Measurements from ENCODE around the gene ST6GALNAC4. TPM values are rescaled to one million over a fixed set of nuclear protein-coding genes. Genes with fewer than 3 reads are reported as not detected.

ST6GALNAC4 gene
- total RNA-seq, 1 donor from 2014 or later = 21.9 TPM

DNA sequence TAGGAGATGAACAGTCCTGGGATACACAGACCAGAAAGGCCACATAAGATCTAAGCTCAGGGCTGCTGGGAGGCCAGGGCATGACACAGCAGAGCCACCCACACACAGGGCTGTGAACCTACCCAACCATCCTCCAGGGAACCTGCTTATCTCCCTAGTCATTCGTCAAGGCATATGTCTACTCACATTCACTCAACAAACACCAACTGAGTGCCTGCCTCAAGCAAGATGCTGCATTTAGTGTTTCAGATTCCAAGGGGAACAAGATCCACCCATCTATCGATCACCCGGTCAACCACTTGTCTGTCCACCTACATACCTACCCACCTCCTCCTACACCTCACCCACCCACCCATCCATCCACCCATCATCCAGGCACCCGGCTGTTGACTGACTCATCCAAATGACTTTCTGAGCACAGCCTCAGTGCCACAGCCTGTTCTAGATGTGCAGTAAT, 19.0 kb upstream of the ST6GALNAC4 start:
- ATAC-seq (no peak), DNase-seq (ENCODE audit: missing footprints) (no peak)
- intact Hi-C loops (cut with DNase I) = no loop called here

DNA sequence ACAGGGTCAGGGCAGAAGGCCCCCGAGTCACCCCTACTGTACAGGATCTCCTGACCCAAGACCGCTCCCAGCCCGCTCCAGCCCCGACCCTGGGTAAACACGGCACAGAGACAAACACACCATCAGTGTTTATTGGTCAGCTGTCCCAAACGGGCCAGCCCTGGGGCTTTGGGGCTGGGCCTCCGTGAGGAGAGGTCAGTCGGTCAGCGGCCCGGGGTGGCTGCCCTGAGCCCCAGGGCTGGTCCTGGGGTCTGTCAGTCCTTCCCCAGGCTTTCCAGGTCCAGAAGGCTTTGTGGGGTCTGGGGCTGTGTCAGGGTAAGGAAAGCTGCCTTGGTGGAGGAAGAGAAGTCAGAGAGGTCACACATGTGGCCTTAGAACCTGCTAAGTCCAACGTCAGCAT, 18.1 kb upstream of the ST6GALNAC4 start:
- no peak for DNase-seq (ENCODE audit: missing footprints)
- ATAC-seq = no peak
- intact Hi-C loops (cut with DNase I) = no loop called here

DNA sequence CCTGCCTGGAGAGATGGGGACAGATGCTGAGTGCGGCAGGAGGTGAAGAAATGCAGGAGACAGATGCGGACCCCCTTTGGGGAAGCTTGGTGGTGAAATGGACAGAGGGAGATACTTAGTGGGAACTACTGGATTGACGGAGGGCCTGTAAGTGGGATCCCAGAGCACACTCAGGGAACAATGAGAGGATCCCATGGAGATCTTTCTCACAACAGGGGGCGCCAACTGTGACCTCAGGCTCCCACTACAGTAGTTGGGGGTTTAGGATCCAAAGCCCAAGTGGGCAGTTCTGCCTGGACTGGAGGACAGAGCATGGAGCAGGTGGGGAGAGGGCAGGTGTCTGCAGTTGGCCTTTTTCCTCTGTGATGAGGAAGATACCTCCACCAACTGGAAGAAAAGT, 17.4 kb upstream of the ST6GALNAC4 start:
- intact Hi-C loops (cut with DNase I) = no loop called here
- ATAC-seq = no peak
- no peak for DNase-seq (ENCODE audit: missing footprints)

DNA sequence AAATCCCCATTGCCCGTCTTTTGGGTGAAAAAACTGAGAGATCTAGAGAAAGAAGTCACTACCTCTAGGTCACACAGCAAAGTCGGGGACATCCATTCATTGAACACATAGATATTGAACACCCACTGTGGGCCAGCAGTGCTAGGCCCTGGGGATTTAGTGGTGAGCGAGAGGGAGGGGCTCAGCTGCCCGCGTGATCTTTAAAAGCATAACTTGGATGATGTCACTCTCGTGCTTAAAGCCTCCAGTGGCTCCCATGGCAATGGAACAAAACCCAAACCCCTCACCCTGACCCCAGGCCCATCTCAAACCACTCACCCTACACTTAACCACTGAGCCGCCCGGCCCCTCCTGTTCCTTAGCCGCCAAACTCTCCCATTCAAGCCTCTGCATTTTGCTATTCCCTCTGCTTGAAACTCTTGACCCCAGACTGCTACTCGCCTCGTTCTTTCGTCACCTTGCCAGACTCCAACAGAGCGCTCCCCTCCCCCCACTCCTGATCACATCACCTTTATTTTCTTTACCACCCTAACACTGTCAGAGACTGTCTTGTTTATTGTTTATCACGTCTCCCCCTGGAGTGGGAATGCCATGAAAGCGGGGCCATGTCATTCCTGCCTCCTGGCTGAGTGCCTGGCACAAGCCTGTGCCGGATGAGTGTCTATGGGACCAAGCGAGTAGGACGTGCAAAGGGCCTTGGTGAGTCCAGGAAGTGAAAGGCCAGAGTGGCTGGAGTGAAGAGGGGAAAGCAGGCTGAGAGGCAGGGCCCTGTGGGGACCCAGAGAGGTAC, 14.4 kb upstream of the ST6GALNAC4 start:
- peak; percentile 56 for DNase-seq (ENCODE audit: missing footprints)
- intact Hi-C loops (cut with DNase I) = no loop called here
- peak; percentile 5 for ATAC-seq

DNA sequence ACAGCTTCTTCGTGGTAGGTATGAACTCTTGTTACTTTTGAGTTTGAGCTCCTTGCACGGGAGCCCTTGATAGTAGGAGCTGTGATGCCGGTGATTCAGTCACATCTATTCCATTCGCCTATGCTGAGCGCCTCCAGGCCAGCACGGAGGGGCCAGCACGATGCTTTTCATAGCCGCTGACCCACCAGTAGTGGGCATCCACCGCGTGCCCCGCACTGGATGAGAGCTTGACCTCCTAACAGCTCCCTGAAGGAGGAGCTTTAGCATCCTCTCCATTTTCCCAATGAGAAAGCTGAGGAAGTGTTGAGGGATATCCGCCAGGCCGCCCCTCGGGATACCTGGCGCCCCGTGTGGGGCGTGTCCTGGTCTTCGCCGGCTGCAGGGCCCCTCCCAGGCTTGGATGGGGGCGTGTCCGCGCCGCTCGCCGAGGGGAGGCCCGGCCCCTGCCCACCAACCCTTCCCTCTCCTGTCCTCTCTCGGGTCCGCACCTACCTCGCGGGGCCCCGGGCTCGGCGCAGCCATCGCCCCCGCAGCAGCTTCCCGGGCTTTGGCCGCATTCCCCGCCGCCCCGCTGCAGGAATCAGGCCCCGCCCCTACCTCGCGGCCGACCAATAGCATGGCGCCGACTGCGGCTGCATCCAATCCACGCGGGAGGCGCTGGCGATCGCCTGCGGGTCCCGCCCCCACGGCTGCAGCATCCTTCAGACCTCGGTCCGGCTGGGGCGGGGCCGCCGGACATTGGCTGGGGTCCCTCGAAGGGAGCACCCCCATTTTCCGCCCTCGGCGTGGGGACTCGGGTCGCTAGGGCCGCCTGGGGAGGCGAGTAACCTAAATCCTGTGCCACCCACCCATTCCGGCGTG, 13.6 kb upstream of the ST6GALNAC4 start, which contains the start of gene PIP5KL1:
PIP5KL1 (minus strand) TSS at position 547 of the 861 bp plus-strand sequence; CDS start at position 522, 25 bp downstream.
- ATAC-seq = peak; percentile 87
- intact Hi-C loops (cut with DNase I) = no loop called here
- DNase-seq (ENCODE audit: missing footprints) = peak; percentile 92

DNA sequence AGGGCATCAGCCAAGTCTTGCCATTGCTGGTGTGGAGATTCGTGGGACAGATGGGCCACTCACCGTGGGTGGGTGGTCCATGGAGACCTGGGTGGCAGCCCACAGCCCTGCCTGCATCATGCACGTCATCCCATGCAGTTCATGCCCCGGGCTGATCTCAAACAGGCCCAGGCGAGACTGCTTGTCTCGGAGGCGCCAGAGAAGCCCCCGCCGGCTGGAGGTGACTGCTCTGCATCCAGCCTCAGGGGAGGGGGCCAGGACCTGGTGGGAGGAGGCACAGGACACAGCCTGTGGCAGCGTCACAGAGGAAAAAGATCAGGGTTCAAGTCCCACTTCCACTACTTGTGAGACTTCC, 12.8 kb upstream of the ST6GALNAC4 start:
- ATAC-seq (no peak), DNase-seq (ENCODE audit: missing footprints) (no peak)
- intact Hi-C loops (cut with DNase I) = no loop called here

DNA sequence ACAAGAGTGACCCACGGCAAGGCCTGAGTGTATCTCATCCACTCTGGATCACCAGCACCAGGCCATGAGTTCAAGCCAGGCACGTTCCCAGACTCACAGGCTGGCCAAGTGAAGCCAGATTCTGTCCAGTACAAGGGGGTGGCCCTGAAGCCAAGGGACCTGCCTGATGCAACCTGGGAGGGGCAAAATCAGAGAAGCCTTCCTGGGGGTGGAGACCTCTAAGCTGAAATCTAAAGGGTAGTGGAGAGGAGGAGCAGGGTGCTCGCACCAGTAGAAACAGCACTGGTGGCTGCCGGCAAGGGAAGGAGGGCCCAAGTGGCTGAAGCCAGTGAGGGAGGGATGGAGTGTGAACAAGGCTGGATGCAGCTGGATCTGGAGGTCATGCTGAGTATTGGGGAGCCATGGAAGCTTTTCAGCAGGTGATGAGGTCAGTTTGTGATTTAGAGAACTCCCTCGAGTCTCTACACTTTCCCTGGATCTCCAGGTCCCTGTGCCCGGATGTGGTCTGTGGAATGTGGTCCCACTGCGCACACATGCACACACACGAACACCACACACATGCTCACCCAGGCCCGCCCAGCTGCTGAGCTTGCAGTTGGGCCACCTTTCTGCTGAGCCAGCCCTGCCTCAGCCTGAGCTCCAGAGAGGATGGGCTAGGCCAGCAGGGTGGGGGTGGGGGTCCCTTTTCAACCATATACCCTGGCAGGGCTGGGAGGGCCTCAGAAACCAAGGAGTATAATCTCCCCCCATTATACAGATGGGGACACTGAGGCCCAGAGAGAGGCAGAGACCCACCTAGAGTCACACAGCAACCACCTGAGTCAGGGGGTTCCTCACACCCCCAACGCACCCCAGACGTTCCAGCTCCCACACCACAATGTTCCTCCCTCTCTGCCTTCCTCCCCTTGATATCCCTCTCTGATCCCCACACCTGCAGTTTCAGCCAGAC, 12.1 kb upstream of the ST6GALNAC4 start:
- ATAC-seq (no peak), DNase-seq (ENCODE audit: missing footprints) (peak; percentile 49)
- intact Hi-C loops (cut with DNase I) = no loop called here

DNA sequence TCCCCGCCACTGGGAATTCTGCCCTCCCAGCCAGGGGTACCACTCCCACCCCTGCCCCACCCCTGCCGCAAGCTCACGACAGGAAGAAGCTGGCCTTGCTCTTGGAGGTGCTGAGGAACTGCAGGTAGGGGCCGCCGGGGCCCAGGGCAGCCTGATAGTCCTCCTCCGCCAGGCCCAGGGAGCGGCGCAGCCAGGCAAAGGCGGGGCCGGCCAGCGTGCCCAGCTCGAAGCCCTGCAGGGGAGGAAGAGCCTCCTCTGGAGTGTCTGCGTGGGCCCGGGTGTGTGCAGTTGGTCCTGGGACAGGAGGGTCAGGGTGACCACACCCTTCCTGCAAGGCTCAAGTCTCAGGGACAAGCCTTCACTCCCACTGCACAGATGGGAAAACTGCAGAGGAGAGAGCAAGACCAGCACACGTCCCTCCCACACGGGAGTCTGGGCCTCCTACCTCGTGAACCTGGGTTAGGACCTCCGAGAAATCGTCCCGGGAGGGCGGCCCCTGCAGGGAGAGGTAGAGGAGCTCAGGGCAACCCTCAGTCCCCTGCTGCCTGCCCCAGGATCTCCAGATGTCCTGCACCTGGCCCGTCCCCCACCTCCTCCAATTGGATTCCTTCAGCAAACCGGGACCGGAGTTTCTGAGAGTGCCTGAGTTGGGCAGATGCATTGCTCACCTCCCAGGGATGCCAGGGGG, 11.3 kb upstream of the ST6GALNAC4 start:
- DNase-seq (ENCODE audit: missing footprints) (peak; percentile 50), ATAC-seq (no peak)
- intact Hi-C loops (cut with DNase I) = no loop called here

DNA sequence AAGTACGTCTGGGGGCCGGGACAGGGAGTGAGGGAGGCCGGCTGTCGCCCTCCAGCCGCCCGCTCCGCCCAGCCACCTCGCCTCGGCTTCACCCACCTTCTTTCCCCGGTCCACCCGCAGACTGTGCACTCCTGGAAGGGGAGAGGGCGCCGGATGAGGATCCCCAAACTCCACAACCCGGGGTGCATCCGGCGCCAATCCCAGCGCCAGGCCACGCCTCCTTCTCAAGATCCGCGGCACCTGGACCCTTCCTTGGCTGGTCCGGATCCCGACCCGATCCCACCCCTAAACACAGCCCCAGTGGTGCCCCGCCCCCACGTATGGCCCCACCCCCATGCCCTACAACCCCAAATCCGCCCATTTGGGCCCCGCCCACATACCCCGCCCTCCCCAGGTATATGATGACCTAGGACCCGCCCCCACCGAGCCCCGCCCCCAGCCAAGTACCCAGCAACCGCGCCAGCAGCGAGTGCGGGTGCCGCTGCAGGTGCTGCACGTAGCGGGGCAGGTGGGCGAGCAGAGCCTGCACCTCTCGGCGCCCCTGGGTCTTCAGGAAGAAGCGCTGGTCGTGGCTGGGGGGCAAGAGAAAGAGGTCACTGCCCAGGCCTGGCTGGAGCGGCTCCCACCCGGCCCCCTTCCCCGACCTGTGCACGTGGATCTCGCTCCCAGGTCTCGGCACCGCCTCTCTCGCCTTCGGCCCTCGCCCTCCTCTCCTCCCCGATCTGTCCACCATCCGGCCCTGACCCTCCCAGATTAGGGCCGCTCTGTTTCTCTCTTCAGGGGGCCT, 10.6 kb upstream of the ST6GALNAC4 start:
- DNase-seq (ENCODE audit: missing footprints) = peak; percentile 57
- intact Hi-C loops (cut with DNase I) = no loop called here
- ATAC-seq = no peak

DNA sequence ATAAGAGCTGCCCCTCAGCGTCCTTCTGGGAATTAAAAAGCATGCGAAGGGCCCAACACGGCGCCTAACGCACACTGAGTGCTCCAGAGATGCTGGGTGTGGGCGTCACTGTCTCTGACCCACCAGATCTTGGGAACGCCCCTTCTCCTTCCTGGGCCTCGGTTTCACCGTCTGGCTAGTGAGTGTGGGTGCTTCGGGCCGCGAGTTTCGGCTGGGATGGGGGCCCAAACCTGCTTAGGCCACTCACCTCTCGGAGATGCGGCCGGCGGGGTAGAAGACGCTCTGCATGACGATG, 10.0 kb upstream of the ST6GALNAC4 start:
- intact Hi-C loops (cut with DNase I) = no loop called here
- ATAC-seq = no peak
- DNase-seq (ENCODE audit: missing footprints) = no peak

DNA sequence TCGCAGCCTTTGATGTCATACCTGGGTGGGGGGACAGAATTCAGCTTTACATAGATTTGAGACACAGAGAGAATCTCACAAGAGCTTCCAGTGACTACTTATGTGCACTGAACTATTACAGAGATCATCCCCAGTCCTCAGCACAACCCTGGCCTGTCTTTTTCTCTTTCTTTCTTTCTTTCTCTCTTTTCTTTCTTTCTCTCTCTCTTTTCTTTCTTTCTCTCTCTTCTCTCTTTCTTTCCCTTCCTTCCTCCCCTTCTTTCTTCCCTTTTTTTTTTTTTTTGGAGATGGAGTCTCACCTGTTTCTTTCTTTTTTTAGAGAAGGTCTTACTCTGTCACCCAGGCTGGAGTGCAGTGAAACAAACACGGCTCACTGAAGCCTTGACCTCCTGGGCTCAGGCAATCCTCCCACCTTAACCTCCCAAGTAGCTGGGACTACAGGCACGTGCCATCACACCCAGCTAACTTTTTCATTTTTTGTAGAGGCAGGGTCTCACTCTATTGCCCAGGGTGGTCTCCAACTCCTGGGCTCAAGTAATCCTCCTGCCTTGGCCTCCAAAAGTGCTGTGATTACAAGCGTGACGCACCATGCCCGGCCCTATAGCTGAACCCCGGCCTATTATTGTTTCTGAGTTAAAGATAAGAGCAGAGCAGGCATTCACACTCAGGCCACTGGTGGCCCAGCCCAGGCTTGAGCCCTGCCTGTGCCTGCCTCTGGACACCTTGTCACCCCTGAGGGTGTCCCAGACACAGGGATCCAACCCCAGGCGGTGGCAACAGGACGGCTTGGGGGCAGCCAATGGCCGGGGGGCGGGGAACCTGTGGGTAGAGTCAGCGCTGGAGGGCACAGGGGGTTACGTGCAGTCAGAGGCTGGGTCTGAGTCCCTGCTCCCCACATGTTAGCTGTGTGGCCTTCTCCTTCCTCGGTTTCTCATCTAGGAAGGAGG, 9.4 kb upstream of the ST6GALNAC4 start:
- no peak for DNase-seq (ENCODE audit: missing footprints)
- ATAC-seq = no peak
- intact Hi-C loops (cut with DNase I) = no loop called here

DNA sequence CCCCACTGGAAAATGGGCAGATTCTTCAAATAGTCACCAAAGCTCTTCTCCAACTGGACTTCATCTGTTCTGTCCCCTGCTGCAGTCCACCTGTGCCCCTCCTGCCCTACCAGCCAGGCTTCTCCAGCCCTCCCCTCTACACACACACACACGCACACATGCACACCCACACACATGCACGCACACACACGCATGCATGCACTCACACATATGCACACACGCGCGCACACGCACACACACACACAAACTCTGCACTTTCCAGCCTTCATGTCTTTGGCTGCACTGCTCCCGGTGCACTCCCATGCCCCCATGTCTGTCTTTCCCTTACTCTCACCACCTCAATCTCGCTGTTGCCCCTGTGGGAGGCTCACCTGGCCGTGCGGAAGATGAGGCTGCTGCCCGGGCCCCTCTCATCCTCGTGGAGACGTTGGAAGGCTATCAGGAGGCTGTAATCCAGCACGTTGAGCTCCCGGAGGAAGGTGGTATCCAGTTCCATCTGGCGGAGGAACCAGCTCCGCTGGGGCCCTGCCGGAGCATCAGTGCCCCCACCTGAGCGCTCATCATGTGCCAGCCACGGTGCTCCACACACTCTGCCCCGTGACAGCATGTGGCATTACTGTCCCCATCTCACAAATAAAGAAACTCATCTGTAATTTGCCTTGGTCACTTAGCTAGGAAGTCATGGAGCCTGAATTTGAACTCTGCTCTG, 8.0 kb upstream of the ST6GALNAC4 start:
- intact Hi-C loops (cut with DNase I) = loop anchor here (5.0 kb wide), 1 partner anchor 418 kb away; no protein-coding TSS in a partner anchor
- no peak for ATAC-seq
- no peak for DNase-seq (ENCODE audit: missing footprints)

DNA sequence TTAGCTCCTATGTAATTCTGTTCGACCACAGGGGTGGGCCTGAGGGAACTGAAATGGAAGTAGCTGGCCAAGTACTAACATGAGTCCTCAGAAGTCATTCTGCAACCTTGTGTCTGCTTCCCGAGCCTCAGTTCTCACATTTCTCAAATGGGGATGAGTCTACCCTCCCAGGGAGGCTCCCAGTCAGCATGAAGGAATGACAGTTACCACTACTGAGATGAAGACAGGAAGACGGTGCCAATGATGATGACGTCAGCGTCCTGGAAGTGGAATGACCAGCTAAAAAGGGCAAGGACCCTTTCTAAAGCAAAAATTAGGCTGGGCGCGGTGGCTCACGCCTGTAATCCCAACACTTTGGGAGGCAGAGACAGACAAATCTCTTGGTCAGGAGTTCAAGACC, 6.9 kb upstream of the ST6GALNAC4 start:
- intact Hi-C loops (cut with DNase I) = loop anchor here (5.0 kb wide), 1 partner anchor 416 kb away; no protein-coding TSS in a partner anchor
- ATAC-seq (no peak), DNase-seq (ENCODE audit: missing footprints) (no peak)

DNA sequence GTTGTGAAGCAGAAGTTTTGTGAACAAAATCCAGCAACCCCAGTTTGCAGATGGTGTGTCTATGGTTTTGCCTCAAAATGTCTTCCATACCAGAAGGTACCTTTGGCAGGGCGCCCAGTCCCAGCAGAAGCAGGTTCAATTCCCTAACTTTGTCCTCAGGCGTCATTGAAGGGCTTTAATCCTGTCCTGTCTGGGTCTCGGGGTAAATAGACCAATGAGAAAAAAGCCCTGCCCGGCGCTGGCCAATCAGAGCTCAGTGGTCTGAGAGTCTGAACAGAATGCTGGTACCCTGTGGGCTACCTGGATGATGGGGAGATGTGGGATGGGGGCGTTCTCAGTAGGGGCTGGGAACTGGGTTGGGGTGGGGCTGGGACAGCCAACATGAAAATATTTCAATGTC, 6.2 kb upstream of the ST6GALNAC4 start:
- ATAC-seq (no peak), DNase-seq (ENCODE audit: missing footprints) (peak; percentile 73)
- intact Hi-C loops (cut with DNase I) = loop anchor here (5.0 kb wide), 1 partner anchor 416 kb away; no protein-coding TSS in a partner anchor

DNA sequence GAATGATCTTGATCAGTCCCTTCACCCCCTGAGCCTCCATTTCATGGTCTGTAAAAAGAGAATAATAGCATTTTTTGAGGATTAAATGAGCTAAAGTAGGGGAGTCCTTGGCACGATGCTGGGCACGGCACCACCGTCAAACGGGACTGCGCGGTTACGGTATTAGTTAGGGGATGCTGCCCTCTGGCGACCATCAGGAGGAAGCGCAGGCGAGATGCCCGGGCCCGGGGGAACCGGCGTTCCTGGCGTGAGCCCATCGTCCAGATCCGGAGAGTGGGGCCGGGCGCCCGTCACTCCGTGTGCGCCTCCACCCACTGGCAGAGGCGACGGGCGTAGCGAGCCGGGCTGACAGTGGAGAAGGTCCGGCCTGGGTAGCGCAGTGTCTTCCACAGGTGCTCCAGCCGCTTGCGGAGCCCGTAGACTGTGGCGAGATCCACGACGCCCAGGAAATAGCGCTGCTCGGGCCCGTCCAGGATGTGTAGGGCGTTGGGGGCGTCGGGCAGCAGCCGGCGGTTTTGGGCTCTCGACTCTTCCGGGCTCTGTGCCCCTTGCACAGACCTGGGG, 4.8 kb upstream of the ST6GALNAC4 start:
- intact Hi-C loops (cut with DNase I) = loop anchor here (1.0 to 5.0 kb wide), 3 partner anchors 186 to 414 kb away; partner anchors contain the start of gene TOR2A
- peak; percentile 42 for ATAC-seq
- peak; percentile 90 for DNase-seq (ENCODE audit: missing footprints)
